Endothelial cell of umbilical vein (primary cell): ENCODE results near the gene LBHD2. TPM values are rescaled to one million over a fixed set of nuclear protein-coding genes. Genes with fewer than 3 reads are reported as not detected.

ENCODE experiments used
- BruUV-seq: library from RNA; stranded (reverse); fragments of 400-500 nt; replicated peaks from 2 replicates; lab custom pipeline; 2021; lab: Mats Ljungman, UMichigan
- CTCF ChIA-PET: fragments of 300-600, 350-600 bp; sonication (Branson Sonifier 250); formaldehyde crosslinking; loops from one replicate; lab custom pipeline; 2021; ENCODE audit warnings: antibody characterized with exemption, inconsistent platforms; lab: Charles Lee
- POLR2A ChIA-PET: fragments of 300-600, 350-600 bp; sonication (Branson Sonifier 250); formaldehyde crosslinking; loops from one replicate; lab custom pipeline; 2021; ENCODE audit warnings: antibody characterized with exemption, inconsistent platforms; lab: Charles Lee
- DNase-seq: peaks from one replicate; pipeline ENCODE4 v3.0.0-alpha.2; 2011; ENCODE audit warnings: low read depth, low spot score
- FAIRE-seq: peaks from 2 replicates; lab custom pipeline; 2011; peaks lifted over from hg19 to GRCh38; lab: Jason Lieb, UNC
- H2AFZ ChIP-seq: 2 replicates; pipeline ENCODE4 v1.6.0; 2012; ENCODE audit warnings: low read depth, low read length, control low read depth, inconsistent platforms
- H3K27ac ChIP-seq: 2 replicates; pipeline ENCODE4 v1.5.1; 2011; ENCODE audit warnings: low read depth, mild to moderate bottlenecking, control low read depth, low read length, moderate library complexity; ENCODE audit not compliant: insufficient read depth
- H3K27me3 ChIP-seq, 2 experiments: 2 replicates each; pipeline versions ENCODE4 v1.6.0 to v1.6.1; 2011; ENCODE audit warnings: low read length in 2 of 2, mixed read lengths in 1 of 2; ENCODE audit not compliant: control insufficient read depth in 2 of 2, insufficient read depth in 2 of 2
- H3K36me3 ChIP-seq, 2 experiments: 2 replicates in 1 of 2; 3 replicates in 1 of 2; pipeline ENCODE4 v1.5.1; 2011; ENCODE audit warnings: low read length in 2 of 2, mild to moderate bottlenecking in 1 of 2, moderate library complexity in 1 of 2; ENCODE audit not compliant: control insufficient read depth in 2 of 2, insufficient read depth in 2 of 2; ENCODE audit errors: extremely low read depth in 1 of 2
- H3K4me1 ChIP-seq: 3 replicates; pipeline ENCODE4 v1.5.1; 2011; ENCODE audit warnings: mild to moderate bottlenecking, low read length; ENCODE audit not compliant: control insufficient read depth, insufficient read depth; ENCODE audit errors: extremely low read depth
- H3K4me2 ChIP-seq: 2 replicates; pipeline ENCODE4 v1.6.1; 2011; ENCODE audit warnings: low read length, control low read depth, mixed read lengths; ENCODE audit not compliant: insufficient read depth
- H3K4me3 ChIP-seq, 3 experiments: fragments of 200-600 bp in 1 of 3; sonication (generic), shearing (Covaris generic) in 1 of 3; replicated peaks in 1 of 3; 2 replicates each; pipeline ENCODE4 v1.5.1; 2011 to 2016; ENCODE audit warnings: control low read depth in 3 of 3, low read length in 3 of 3, mild to moderate bottlenecking in 2 of 3, inconsistent platforms in 1 of 3, low read depth in 1 of 3, moderate library complexity in 1 of 3; ENCODE audit not compliant: insufficient read depth in 1 of 3
- H3K79me2 ChIP-seq: 2 replicates; pipeline ENCODE4 v1.6.0; 2012; ENCODE audit warnings: low read length, inconsistent platforms; ENCODE audit not compliant: control insufficient read depth, insufficient read depth
- H3K9ac ChIP-seq: replicated peaks from 2 replicates; pipeline ENCODE3; 2011; ENCODE audit warnings: low read length, control low read depth; ENCODE audit not compliant: insufficient read depth; ENCODE audit errors: extremely low read depth
- H3K9me1 ChIP-seq: replicated peaks from 3 replicates; pipeline ENCODE4 v1.6.0; 2011; ENCODE audit warnings: mild to moderate bottlenecking, low read length; ENCODE audit not compliant: control insufficient read depth, insufficient read depth; ENCODE audit errors: extremely low read depth
- H3K9me3 ChIP-seq: replicated peaks from 2 replicates; pipeline ENCODE4 v1.5.1; 2012; ENCODE audit warnings: low read length, inconsistent platforms; ENCODE audit not compliant: control insufficient read depth, insufficient read depth
- H4K20me1 ChIP-seq: replicated peaks from 2 replicates; pipeline ENCODE3; 2011; ENCODE audit warnings: mild to moderate bottlenecking, low read length; ENCODE audit not compliant: control insufficient read depth, insufficient read depth; ENCODE audit errors: extremely low read depth
- EZH2 ChIP-seq: IDR thresholded peaks from 2 replicates; pipeline ENCODE4 v1.6.1; 2012; ENCODE audit warnings: borderline replicate concordance, low read depth, mild to moderate bottlenecking, moderate library complexity, low read length, inconsistent platforms; ENCODE audit not compliant: severe bottlenecking
- GATA2 ChIP-seq: IDR thresholded peaks from 2 replicates; pipeline ENCODE4 v1.7.0; 2011; ENCODE audit warnings: low read depth, mild to moderate bottlenecking, moderate library complexity, mixed read lengths, low read length; ENCODE audit not compliant: insufficient read length, insufficient read depth
- JUN ChIP-seq: IDR thresholded peaks from 2 replicates; pipeline ENCODE4 v1.6.1; 2011; ENCODE audit warnings: borderline replicate concordance, low read depth; ENCODE audit not compliant: insufficient read length, insufficient read depth
- MYC ChIP-seq: IDR thresholded peaks from one replicate; pipeline ENCODE4 v1.6.1; 2011; ENCODE audit warnings: mild to moderate bottlenecking, low read depth, low read length
- POLR2AphosphoS5 ChIP-seq: IDR thresholded peaks from 2 replicates; pipeline ENCODE4 v1.6.1; 2012; ENCODE audit warnings: low read depth, mild to moderate bottlenecking, control low read depth, low read length, moderate library complexity; ENCODE audit not compliant: insufficient read depth
- dilution Hi-C: fragments of 300-500 bp; cut with MboI; formaldehyde crosslinking; loops from one replicate; pipeline ENCODE4 v1.15.0; 2019; ENCODE audit warnings: low sequenced_read_pairs; ENCODE audit not compliant: extremely low pct_ligation_motif_present
- intact Hi-C: fragments of 100-400 bp; cut with micrococcal nuclease; formaldehyde crosslinking; loops from one replicate; pipeline ENCODE4 v1.10.0; 2022
- polyA plus RNA-seq, 4 experiments: library from polyadenylated mRNA; depleted of rRNA in 3 of 4; stranded (reverse) in 3 of 4; unstranded in 1 of 4; fragments of >200 nt; gene quantifications; 2 replicates each; pipeline versions ENCODE4 v1.2.1 to v1.2.3, GENCODE V29; 2011 to 2012; ENCODE audit warnings: missing spikeins in 1 of 4
- total RNA-seq: library from RNA; stranded (reverse); gene quantifications from 2 replicates; pipeline ENCODE4 v1.2.3, GENCODE V29; 2021
- TF ChIP-seq, protein P1 (sequence below), 2 donors: IDR thresholded peaks; 1 replicate in 1 of 2; 2 replicates in 1 of 2; pipeline ENCODE4 v1.5.1; 2011; ENCODE audit warnings: low read length in 2 of 2, mild to moderate bottlenecking in 2 of 2, moderate library complexity in 2 of 2, control low read depth in 1 of 2, inconsistent platforms in 1 of 2, low read depth in 1 of 2; ENCODE audit not compliant: insufficient read depth in 1 of 2; ENCODE audit errors: extremely low read depth in 1 of 2

Gene LBHD2
- total and polyA plus RNA-seq, 2 donors (not counting 3 experiments of a cell fraction or from before 2014, with no cell fraction given): not detected

DNA sequence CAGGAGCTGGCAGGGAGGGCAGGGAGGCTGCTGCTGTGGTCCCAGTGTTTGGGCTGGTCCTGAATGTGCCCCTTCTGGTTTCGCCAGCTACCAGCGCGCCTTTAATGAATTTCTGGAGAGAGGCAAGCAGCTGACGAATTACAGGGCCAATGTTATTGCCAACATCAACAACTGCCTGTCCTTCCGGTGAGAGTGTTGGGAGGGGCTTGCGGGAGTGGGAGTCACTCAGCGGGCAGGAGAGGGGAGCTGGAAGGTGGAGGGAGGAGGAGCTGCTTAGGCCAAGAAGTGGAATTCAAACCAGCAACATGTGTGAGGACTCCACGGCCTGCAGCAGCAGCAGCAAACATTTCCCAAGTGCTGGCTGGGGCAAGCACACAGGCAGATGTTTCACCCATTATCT, 47.0 kb downstream of the LBHD2 start:
- Histone ChIP-seq H3K4me2 (no peak overlapping the region), H3K79me2 (no peaks in the 10 kb centered on the region), H3K9me1 (no peaks in the 10 kb centered on the region), H3K9me3 (no peaks in the 10 kb centered on the region), H3K4me3 (no peak overlapping the region), H3K27me3 (no peaks in the 10 kb centered on the region), H2AFZ (no peak overlapping the region), H4K20me1 (no peaks in the 10 kb centered on the region), H3K27ac (no peak overlapping the region), H3K4me1 (peaks cover 16% of the 10 kb centered on the region), H3K9ac (no peak overlapping the region), H3K36me3 (peaks cover 0 to 28% of the 10 kb centered on the region in 2 experiments)
- dilution Hi-C loops: no loop called here
- FAIRE-seq (peak; percentile 72), DNase-seq (no peak)
- TF ChIP-seq JUN (no peak), EZH2 (no peak), MYC (no peak), POLR2AphosphoS5 (no peak), GATA2 (no peak)
- TF ChIP-seq, protein P1, sequence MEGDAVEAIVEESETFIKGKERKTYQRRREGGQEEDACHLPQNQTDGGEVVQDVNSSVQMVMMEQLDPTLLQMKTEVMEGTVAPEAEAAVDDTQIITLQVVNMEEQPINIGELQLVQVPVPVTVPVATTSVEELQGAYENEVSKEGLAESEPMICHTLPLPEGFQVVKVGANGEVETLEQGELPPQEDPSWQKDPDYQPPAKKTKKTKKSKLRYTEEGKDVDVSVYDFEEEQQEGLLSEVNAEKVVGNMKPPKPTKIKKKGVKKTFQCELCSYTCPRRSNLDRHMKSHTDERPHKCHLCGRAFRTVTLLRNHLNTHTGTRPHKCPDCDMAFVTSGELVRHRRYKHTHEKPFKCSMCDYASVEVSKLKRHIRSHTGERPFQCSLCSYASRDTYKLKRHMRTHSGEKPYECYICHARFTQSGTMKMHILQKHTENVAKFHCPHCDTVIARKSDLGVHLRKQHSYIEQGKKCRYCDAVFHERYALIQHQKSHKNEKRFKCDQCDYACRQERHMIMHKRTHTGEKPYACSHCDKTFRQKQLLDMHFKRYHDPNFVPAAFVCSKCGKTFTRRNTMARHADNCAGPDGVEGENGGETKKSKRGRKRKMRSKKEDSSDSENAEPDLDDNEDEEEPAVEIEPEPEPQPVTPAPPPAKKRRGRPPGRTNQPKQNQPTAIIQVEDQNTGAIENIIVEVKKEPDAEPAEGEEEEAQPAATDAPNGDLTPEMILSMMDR (IDR thresholded peaks at IDR 0.05; ENCODE audit: extremely low read depth in 1 of 2, insufficient read depth in 1 of 2, low read depth in 1 of 2, low read length in 2 of 2): no peak
- POLR2A ChIA-PET: no interaction called here
- intact Hi-C loops: no loop called here
- BruUV-seq: no TSS peak
- CTCF ChIA-PET: interaction anchor here (0.5 to 6.9 kb wide), 5 partner anchors 10 to 161 kb away, joined by 3 to 86 read pairs (median 5); no protein-coding TSS in a partner anchor
